Liver (tissue), 9 donors: ENCODE measurements around the gene SCAF11. TPM values are rescaled to one million over a fixed set of nuclear protein-coding genes. Genes with fewer than 3 reads are reported as not detected.
"Not testable (repeated sequence)": the region's sequence is repeated elsewhere in the genome, so short reads cannot be mapped to it uniquely, and the experiment has no call there.

ENCODE experiments used
- DNase-seq: peaks from one replicate; pipeline ENCODE4 v3.0.0-alpha.2; 2017; ENCODE audit warnings: low spot score
- H3K27ac ChIP-seq, 2 donors: one replicate each; pipeline ENCODE4 v1.7.0; 2013; ENCODE audit warnings: inconsistent platforms in 2 of 2, low read length in 2 of 2, control low read depth in 1 of 2, low read depth in 1 of 2, mild to moderate bottlenecking in 1 of 2
- H3K27me3 ChIP-seq, 4 donors: one replicate each; pipeline versions ENCODE4 v1.6.1 to v1.7.0; 2013; ENCODE audit warnings: low read length in 3 of 4, inconsistent platforms in 1 of 4, mild to moderate bottlenecking in 1 of 4, moderate library complexity in 1 of 4; ENCODE audit not compliant: control insufficient read depth in 4 of 4, insufficient read depth in 4 of 4
- H3K36me3 ChIP-seq, 4 donors: one replicate each; pipeline versions ENCODE4 v1.6.1 to v1.7.0; 2013; ENCODE audit warnings: low read length in 3 of 4, mild to moderate bottlenecking in 3 of 4, low read depth in 1 of 4, moderate library complexity in 1 of 4; ENCODE audit not compliant: control insufficient read depth in 4 of 4, insufficient read depth in 3 of 4
- H3K4me1 ChIP-seq, 4 donors: one replicate each; pipeline versions ENCODE4 v1.6.1 to v1.7.0; 2013; ENCODE audit warnings: low read length in 3 of 4, mild to moderate bottlenecking in 3 of 4, moderate library complexity in 1 of 4; ENCODE audit not compliant: control insufficient read depth in 4 of 4, insufficient read depth in 4 of 4
- H3K4me3 ChIP-seq, 3 donors: one replicate each; pipeline versions ENCODE4 v1.6.1 to v1.7.0; 2013; ENCODE audit warnings: low read length in 3 of 3, control low read depth in 1 of 3, low read depth in 1 of 3, mild to moderate bottlenecking in 1 of 3
- H3K9ac ChIP-seq, 2 donors: one replicate each; pipeline ENCODE4 v1.7.0; 2013; ENCODE audit warnings: low read length in 2 of 2, mild to moderate bottlenecking in 2 of 2, moderate library complexity in 2 of 2, control low read depth in 1 of 2, low read depth in 1 of 2
- H3K9me3 ChIP-seq, 4 donors: one replicate each; pipeline versions ENCODE4 v1.6.1 to v1.7.0; 2013; ENCODE audit warnings: low read length in 3 of 4; ENCODE audit not compliant: control insufficient read depth in 4 of 4
- EGR1 ChIP-seq, 2 donors: IDR thresholded peaks; 2 replicates each; pipeline ENCODE4 v1.6.1; 2016 to 2018; ENCODE audit warnings: antibody characterized with exemption in 2 of 2, low read depth in 2 of 2
- FOXA1 ChIP-seq: IDR thresholded peaks from 2 replicates; pipeline ENCODE4 v1.6.1; 2016; ENCODE audit warnings: antibody characterized with exemption
- FOXA2 ChIP-seq: IDR thresholded peaks from 2 replicates; pipeline ENCODE4 v1.6.1; 2016; ENCODE audit warnings: antibody characterized with exemption
- GABPA ChIP-seq, 2 donors: IDR thresholded peaks in 1 of 2; conservative IDR thresholded peaks in 1 of 2; 2 replicates each; pipeline ENCODE4 v1.6.1; 2016; ENCODE audit warnings: antibody characterized with exemption in 2 of 2, mild to moderate bottlenecking in 1 of 2, moderate library complexity in 1 of 2
- HNF4A ChIP-seq, 2 donors: conservative IDR thresholded peaks; 2 replicates each; pipeline ENCODE4 v1.6.1; 2016; ENCODE audit warnings: antibody characterized with exemption in 2 of 2, mild to moderate bottlenecking in 2 of 2
- HNF4G ChIP-seq: IDR thresholded peaks from 2 replicates; pipeline ENCODE4 v1.6.1; 2016; ENCODE audit warnings: antibody characterized with exemption
- JUND ChIP-seq, 2 donors: IDR thresholded peaks; 2 replicates each; pipeline ENCODE4 v1.6.1; 2016; ENCODE audit warnings: antibody characterized with exemption in 2 of 2
- NR2F2 ChIP-seq: IDR thresholded peaks from 2 replicates; pipeline ENCODE4 v1.6.1; 2016; ENCODE audit warnings: antibody characterized with exemption
- RAD21 ChIP-seq, 2 donors: IDR thresholded peaks; 2 replicates each; pipeline ENCODE4 v1.6.1; 2016; ENCODE audit warnings: antibody characterized with exemption in 2 of 2, mild to moderate bottlenecking in 2 of 2
- RXRA ChIP-seq, 2 donors: IDR thresholded peaks; 2 replicates each; pipeline ENCODE4 v1.6.1; 2017 to 2018; ENCODE audit warnings: antibody characterized with exemption in 2 of 2, mild to moderate bottlenecking in 1 of 2
- SP1 ChIP-seq: IDR thresholded peaks from 2 replicates; pipeline ENCODE4 v1.6.1; 2018; ENCODE audit warnings: antibody characterized with exemption, mild to moderate bottlenecking
- TAF1 ChIP-seq: conservative IDR thresholded peaks from 2 replicates; pipeline ENCODE4 v1.6.1; 2016; ENCODE audit warnings: antibody characterized with exemption, mild to moderate bottlenecking
- WGBS: extraction: QIAGEN DNeasy Blood & Tissue Kit; methylation state at CpG from one replicate; pipeline ENCODE4 v1.1.7; 2013; 5-methylcytosine and 5-hydroxymethylcytosine counted together
- polyA plus RNA-seq, 2 donors: library from polyadenylated mRNA; stranded (reverse) in 1 of 2; unstranded in 1 of 2; fragments of 200-250 nt in 1 of 2; fragments of >200 nt in 1 of 2; fragmentation: Nextera tagmentation in 1 of 2; extraction: Ambion mirVana in 1 of 2; gene quantifications; one replicate each; pipeline versions ENCODE4 v1.2.1 to v1.2.3, GENCODE V29; 2013 to 2015
- total RNA-seq, 2 donors: library from RNA; depleted of rRNA; stranded (reverse); fragments of >200 nt; gene quantifications; one replicate each; pipeline ENCODE4 v1.2.3, GENCODE V29; 2014
- TF ChIP-seq, protein P1 (sequence below): IDR thresholded peaks from 2 replicates; pipeline ENCODE4 v1.6.1; 2016; ENCODE audit warnings: antibody characterized with exemption
- TF ChIP-seq, protein P2 (sequence below): IDR thresholded peaks from 2 replicates; pipeline ENCODE4 v1.6.1; 2016; ENCODE audit warnings: antibody characterized with exemption
- TF ChIP-seq, protein P3 (sequence below): IDR thresholded peaks from 2 replicates; pipeline ENCODE4 v1.6.1; 2016; ENCODE audit warnings: antibody characterized with exemption
- TF ChIP-seq, protein P4 (sequence below): fragments of 150-350 bp; IDR thresholded peaks from 2 replicates; pipeline ENCODE4 v1.5.1; 2017; ENCODE audit warnings: improper control_type of control experiment, low read depth, low read length; ENCODE audit not compliant: missing input control
- TF ChIP-seq, protein P5 (sequence below): IDR thresholded peaks from 2 replicates; pipeline ENCODE4 v1.6.1; 2016; ENCODE audit warnings: antibody characterized with exemption, mild to moderate bottlenecking
- donor health status: healthy.
- donor health status: healthy.
- donor health status: healthy.
- donor health status: healthy.
- donor health status: healthy.

SCAF11 gene
- total and polyA plus RNA-seq, 4 donors = 15.6 to 80.0 (median 43.9) TPM

DNA sequence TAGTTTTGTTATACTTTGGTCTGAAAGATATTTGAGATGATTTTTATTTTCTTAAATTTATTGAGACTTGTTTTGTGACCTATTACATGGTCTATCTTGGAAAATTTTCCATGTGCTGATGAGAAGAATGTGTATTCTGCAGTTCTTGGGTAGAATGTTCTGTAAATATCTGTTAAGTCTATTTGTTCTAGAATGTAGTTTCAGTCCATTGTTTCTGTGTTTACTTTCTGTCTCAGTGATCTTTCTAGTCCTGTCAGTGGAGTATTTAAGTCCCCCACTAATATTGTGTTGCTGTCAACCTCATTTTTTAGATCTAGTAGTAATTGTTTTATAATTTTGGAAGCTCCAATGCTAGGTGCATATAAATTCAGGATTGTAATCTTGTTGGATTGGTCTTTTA lies 30.4 kb upstream of the SCAF11 start:
- Histone ChIP-seq H3K27ac (no peak overlapping the region), H3K4me1 (no peaks in the 10 kb centered on the region), H3K36me3 (no peaks in the 10 kb centered on the region), H3K9ac (no peak overlapping the region), H3K9me3 (peaks cover under 1 to 11% (median 7%) of the 10 kb centered on the region in 4 donors), H3K4me3 (no peak overlapping the region), H3K27me3 (no peaks in the 10 kb centered on the region)
- no peak for DNase-seq
- TF ChIP-seq SP1 = no peak
- TF ChIP-seq, protein P1, sequence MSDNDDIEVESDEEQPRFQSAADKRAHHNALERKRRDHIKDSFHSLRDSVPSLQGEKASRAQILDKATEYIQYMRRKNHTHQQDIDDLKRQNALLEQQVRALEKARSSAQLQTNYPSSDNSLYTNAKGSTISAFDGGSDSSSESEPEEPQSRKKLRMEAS = no peak
- TF ChIP-seq, protein P2, sequence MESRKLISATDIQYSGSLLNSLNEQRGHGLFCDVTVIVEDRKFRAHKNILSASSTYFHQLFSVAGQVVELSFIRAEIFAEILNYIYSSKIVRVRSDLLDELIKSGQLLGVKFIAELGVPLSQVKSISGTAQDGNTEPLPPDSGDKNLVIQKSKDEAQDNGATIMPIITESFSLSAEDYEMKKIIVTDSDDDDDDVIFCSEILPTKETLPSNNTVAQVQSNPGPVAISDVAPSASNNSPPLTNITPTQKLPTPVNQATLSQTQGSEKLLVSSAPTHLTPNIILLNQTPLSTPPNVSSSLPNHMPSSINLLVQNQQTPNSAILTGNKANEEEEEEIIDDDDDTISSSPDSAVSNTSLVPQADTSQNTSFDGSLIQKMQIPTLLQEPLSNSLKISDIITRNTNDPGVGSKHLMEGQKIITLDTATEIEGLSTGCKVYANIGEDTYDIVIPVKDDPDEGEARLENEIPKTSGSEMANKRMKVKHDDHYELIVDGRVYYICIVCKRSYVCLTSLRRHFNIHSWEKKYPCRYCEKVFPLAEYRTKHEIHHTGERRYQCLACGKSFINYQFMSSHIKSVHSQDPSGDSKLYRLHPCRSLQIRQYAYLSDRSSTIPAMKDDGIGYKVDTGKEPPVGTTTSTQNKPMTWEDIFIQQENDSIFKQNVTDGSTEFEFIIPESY = no peak
- TF ChIP-seq, protein P3, sequence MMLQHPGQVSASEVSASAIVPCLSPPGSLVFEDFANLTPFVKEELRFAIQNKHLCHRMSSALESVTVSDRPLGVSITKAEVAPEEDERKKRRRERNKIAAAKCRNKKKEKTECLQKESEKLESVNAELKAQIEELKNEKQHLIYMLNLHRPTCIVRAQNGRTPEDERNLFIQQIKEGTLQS = no peak
- TF ChIP-seq JUND (IDR thresholded peaks at IDR 0.05) = no peak
- no peak for TF ChIP-seq FOXA2
- TF ChIP-seq NR2F2 = no peak
- TF ChIP-seq, protein P4, sequence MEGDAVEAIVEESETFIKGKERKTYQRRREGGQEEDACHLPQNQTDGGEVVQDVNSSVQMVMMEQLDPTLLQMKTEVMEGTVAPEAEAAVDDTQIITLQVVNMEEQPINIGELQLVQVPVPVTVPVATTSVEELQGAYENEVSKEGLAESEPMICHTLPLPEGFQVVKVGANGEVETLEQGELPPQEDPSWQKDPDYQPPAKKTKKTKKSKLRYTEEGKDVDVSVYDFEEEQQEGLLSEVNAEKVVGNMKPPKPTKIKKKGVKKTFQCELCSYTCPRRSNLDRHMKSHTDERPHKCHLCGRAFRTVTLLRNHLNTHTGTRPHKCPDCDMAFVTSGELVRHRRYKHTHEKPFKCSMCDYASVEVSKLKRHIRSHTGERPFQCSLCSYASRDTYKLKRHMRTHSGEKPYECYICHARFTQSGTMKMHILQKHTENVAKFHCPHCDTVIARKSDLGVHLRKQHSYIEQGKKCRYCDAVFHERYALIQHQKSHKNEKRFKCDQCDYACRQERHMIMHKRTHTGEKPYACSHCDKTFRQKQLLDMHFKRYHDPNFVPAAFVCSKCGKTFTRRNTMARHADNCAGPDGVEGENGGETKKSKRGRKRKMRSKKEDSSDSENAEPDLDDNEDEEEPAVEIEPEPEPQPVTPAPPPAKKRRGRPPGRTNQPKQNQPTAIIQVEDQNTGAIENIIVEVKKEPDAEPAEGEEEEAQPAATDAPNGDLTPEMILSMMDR = no peak
- no peak for TF ChIP-seq GABPA (IDR thresholded peaks at IDR 0.05 in 1 of 2, conservative IDR thresholded peaks at IDR 0.05 in 1 of 2)
- TF ChIP-seq RXRA (IDR thresholded peaks at IDR 0.05) = no peak
- TF ChIP-seq, protein P5, sequence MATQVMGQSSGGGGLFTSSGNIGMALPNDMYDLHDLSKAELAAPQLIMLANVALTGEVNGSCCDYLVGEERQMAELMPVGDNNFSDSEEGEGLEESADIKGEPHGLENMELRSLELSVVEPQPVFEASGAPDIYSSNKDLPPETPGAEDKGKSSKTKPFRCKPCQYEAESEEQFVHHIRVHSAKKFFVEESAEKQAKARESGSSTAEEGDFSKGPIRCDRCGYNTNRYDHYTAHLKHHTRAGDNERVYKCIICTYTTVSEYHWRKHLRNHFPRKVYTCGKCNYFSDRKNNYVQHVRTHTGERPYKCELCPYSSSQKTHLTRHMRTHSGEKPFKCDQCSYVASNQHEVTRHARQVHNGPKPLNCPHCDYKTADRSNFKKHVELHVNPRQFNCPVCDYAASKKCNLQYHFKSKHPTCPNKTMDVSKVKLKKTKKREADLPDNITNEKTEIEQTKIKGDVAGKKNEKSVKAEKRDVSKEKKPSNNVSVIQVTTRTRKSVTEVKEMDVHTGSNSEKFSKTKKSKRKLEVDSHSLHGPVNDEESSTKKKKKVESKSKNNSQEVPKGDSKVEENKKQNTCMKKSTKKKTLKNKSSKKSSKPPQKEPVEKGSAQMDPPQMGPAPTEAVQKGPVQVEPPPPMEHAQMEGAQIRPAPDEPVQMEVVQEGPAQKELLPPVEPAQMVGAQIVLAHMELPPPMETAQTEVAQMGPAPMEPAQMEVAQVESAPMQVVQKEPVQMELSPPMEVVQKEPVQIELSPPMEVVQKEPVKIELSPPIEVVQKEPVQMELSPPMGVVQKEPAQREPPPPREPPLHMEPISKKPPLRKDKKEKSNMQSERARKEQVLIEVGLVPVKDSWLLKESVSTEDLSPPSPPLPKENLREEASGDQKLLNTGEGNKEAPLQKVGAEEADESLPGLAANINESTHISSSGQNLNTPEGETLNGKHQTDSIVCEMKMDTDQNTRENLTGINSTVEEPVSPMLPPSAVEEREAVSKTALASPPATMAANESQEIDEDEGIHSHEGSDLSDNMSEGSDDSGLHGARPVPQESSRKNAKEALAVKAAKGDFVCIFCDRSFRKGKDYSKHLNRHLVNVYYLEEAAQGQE = no peak
- no peak for TF ChIP-seq HNF4A (conservative IDR thresholded peaks at IDR 0.05)
- TF ChIP-seq TAF1 = no peak
- TF ChIP-seq EGR1 (IDR thresholded peaks at IDR 0.05; ENCODE audit: low read depth in 2 of 2) = no peak
- TF ChIP-seq FOXA1 = no peak
- TF ChIP-seq HNF4G = no peak
- TF ChIP-seq RAD21 (IDR thresholded peaks at IDR 0.05) = no peak

DNA sequence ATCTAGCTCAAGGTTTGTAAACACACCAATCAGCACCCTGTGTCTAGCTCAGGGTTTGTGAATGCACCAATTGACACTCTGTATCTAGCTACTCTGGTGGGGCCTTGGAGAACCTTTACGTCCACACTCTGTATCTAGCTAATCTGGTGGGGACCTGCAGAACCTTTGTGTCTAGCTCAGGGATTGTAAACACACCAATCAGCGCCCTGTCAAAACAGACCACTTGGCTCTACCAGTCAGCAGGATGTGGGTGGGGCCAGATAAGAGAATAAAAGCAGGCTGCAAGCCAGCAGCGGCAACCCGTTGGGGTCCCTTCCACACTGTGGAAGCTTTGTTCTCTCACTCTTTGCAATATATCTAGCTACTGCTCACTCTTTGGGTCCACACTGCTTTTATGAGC lies 28.3 kb upstream of the SCAF11 start:
- not testable (repeated sequence) for DNase-seq, H3K4me3 ChIP-seq, H3K27ac ChIP-seq, H3K4me1 ChIP-seq, H3K36me3 ChIP-seq, H3K9ac ChIP-seq, H3K9me3 ChIP-seq, H3K27me3 ChIP-seq
- 78% methylated on average over 4 of the region's 4 CpGs for WGBS

DNA sequence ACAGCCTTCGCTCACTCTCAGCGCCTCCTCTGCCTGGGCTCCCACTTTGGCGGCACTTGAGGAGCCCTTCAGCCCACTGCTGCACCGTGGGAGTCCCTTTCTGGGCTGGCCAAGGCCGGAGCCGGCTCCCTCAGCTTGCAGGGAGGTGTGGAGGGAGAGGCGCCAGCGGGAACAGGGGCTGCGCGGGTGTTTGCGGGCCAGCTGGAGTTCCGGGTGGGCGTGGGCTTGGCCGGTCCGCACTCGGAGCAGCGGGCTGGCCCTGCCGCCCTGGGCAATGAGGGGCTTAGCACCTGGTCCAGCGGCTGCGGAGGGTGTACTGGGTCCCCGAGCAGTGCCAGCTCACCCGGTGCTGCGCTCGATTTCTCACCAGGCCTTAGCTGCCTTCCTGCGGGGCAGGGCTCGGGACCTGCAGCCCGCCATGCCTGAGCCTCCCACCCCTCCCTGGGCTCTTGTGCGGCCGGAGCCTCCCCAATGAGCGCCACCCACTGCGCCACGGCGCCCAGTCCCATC lies 27.5 kb upstream of the SCAF11 start:
- 91% methylated on average over 33 of the region's 33 CpGs for WGBS
- H3K4me3 ChIP-seq, H3K36me3 ChIP-seq, H3K27ac ChIP-seq, H3K27me3 ChIP-seq, H3K9ac ChIP-seq, H3K9me3 ChIP-seq, H3K4me1 ChIP-seq, DNase-seq: not testable (repeated sequence)
